Dermis microvascular lymphatic vessel endothelial cell (primary cell): ENCODE data around the gene FMNL2. TPM values are rescaled to one million over a fixed set of nuclear protein-coding genes. Genes with fewer than 3 reads are reported as not detected.

Source experiments
- DNase-seq, 2 donors: peaks; one replicate each; pipeline versions ENCODE4 v3.0.0 to v3.0.0-alpha.2; 2010; ENCODE audit warnings: low read depth in 2 of 2
- total RNA-seq: library from RNA; depleted of rRNA; stranded (reverse); fragments of >200 nt; gene quantifications from 2 replicates; pipeline ENCODE4 v1.2.1, GENCODE V29; 2014

Gene FMNL2
- total RNA-seq, 1 donor from 2014 or later = 29.0 TPM

DNA sequence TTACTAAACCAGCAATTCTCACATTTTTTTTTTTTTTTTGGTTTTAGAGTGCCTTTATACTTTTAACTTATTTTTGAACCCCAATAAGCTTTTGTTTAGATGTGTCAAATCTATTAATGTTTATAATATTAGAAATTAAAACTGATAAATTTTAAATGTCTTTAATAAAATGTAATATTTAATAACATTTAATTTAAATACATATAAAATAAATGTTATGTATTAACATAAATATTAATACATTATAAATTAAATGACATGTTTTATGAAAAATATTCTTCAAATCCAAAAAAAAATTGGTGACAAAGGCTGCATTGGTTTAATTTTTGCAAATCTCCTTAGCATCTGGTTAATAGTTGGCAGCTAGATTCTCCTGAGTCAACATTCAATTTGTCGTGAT lies 218.5 kb downstream of the FMNL2 start:
- DNase-seq = no peak

DNA sequence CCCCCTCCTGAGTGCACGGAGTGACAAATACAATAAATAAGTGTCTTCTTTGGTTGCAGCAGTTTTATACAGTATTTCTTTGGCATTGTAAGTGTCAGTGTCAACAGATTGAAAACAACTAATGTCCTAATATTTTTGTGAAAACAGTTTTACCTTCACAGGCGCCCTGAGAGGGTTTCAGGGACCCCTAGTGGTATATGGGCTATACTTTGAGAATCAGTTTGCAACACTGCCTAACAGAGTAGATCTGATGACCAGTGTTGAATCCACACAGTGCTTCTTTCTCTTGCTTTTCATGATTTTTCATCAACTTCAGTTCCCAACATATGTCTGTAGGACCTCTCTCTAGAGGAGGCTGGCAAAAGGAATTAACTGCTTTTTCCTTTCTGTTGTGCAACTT lies 220.1 kb downstream of the FMNL2 start:
- peak; percentile 26 to 46 for DNase-seq

DNA sequence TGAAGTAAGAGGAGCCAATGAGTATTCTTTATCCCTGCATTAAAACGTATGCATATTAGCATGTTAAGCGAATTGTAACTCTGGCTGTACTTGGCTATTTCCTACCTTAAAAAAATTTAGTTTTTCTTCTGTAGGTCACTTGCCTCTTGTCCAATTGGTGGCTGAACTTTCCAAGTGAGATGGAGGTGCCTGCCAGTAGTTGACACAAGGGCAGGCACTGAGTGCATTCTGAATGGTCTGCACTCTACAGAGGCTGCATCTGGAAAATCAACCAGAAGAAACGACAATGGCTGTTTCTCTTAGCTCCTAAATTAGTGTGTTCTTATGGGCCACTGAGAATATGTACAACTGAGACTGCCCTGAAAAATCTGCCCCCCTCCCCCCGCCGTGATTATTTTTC lies 221.5 kb downstream of the FMNL2 start:
- no peak for DNase-seq

DNA sequence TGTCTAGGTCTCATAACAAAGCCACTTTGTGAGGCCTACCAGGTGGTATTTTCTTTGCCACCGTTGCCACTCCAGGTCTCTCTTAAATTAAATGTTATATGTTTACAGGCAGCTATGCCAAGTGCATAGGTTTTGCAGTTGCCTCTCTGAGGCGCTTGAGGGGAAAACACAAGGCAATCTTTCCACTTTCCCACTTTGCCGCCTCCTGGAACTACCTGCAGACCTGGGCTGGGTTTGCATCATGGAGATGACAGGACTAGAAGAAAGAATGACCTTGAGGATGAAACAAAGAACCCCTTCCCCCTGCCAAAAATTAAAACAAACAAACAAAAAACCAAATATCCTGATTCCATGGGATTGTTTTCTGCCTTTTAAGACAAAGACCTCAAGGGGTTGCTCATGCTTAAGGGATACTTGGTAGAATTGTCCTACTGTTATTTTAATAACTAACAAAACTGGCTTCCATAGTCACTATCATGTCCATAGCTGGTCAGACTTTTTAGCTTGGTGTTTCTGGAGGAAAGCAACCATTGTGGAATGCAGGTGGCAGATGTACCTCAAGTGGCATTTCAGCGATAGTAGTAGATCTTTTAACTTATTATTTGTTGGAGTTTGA lies 222.4 kb downstream of the FMNL2 start:
- DNase-seq = no peak

DNA sequence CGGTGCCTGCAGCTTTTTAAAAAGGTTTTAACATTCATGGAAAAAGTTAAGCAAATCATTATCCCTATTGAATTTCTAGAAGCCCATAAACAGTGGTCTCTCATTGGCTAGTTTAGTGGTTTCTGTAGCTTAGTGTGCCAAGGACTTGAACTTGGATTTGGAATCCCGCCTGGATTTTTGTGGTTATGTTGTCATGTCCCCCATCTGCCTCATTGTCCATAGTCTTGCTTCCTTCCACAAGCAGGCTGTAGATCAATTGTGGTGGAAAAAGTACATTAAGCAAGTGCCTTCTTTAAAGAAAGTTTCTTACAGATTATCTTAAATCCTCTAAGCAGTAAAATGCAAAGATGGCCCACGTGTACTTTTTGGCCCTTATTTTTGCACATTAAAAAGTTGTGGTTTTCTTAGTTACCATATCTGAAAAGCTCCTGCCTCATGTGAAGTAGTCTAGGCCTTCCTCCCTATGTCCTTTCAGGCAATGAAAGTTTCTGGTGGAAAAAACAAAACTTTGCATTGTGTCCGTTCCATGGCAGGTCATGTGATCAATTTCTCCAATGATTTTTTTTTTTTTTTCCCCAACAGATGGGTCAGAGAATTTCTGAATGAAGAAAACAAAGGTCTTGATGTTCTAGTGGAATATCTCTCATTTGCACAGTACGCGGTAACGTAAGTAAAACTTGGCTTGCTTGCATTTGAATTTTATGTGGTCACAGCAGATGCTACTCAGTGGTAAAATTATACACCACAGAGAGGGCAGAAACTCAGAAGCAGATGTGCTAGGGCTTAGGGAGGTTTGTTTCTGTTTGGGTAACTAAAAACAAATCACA lies 223.4 kb downstream of the FMNL2 start:
- no peak for DNase-seq

DNA sequence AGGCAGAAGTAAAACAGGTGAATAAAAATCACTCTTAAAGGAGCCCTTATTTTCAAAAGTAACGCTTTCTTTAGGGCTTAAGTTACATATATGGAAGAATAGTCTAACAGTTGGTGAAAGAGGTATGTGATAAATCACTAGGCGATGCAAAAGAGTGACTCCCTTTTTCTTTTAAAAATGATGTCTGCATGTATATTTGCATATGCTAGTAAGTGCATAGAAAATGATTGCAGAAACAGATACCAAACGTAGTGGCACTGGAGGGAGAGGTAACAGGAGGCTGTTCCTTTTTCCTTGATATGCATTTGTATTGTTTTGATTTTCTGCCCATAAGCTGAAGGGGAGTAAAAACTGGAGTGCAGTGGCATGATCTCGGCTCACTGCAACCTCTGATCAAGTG lies 224.0 kb downstream of the FMNL2 start:
- no peak for DNase-seq

DNA sequence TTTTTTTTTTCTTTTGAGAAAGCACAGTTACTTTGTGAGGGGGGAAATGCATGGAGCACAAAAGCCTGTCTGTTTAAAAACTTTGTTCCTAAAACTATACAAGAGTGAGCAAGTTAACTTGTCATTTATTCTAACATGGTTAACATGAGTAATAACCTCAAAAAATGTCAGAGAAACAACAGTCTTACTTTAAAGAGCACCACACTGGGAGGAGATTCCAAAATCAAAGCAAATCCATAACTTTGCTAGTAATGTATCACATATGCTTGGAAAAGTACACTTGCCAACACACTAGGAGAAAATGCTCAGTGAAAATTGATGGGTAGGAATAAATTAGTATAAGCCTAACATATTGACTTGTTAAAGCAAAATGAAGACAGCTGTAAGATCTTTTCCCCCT lies 225.2 kb downstream of the FMNL2 start:
- no peak for DNase-seq

DNA sequence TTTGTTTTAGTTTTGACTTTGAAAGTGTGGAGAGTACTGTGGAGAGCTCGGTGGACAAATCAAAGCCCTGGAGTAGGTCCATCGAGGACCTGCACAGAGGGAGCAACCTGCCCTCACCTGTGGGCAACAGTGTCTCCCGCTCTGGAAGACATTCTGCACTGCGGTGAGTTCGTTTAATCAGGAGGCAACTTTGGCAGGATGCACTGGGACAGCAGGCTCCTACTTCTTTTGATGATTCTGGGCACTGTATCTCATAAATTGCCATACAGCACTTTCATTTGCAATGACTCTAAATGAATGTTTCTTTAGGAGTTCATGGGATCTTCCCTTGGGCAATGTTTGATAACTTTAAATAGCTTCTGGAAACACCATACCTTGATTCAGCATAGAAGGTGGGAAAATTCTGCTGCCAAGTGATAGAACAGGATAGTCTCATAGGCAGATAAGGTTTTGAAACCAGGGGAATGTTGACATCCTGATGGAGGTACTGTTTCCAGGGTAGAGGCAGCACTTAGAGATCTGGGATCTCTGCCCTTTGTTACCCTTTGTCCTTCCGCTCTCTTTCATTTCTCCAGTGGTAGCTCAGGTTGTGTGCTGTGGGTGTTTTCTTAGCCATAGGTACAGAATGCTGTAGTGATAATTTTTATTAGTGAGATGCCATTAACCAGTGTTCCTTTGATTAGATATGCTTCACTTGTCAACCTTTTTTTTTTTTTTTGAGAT lies 226.1 kb downstream of the FMNL2 start:
- DNase-seq = no peak

DNA sequence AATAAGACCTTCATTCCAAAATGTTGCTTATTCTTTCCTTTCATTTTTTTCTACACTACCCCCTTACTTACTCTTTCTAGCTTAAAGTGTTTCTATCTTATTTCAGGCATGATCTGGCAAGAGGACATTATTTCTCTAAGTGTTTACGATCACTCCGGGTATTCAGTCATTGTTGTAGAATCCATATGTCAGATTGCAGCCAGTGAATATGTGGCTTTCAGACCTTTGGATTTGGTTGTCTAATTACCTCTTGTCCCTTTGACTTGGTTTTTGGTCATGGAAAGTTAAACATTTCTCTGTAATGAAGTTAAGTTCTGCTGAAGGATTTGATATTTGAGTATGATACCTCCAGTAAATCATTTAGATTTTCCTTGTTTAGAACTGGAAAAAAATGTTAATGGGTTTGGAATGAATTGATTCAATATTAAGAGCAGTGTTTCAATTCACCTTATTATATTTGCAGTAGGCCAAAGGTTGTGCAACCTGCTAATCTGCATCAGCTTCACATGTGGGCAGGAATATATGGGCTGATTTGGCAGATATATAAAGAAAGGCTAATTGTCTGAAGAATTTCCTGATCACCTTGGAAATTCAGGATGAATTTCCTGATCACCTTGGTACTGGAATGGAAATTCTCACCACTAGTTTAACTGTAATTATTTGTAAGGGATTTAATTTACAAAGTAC lies 227.4 kb downstream of the FMNL2 start:
- DNase-seq = no peak

DNA sequence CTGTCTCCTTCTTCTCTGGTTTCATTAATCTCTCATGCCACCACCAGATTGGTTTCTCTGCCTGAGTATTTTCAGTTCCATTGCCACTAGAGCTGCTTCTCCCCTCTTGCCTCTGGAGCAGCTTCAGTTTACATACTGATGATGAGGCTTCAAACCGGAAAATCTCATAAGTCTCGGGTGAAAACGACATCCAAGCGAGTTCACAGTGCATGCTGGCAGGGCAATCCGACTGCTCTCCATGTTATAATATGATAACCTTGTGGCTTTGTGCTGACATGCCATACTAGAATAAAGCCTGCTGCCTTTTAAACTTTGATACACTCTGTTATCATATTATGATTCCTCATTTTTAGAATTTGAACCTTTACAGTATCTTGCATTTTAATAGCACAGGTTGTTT lies 228.8 kb downstream of the FMNL2 start:
- no peak for DNase-seq

DNA sequence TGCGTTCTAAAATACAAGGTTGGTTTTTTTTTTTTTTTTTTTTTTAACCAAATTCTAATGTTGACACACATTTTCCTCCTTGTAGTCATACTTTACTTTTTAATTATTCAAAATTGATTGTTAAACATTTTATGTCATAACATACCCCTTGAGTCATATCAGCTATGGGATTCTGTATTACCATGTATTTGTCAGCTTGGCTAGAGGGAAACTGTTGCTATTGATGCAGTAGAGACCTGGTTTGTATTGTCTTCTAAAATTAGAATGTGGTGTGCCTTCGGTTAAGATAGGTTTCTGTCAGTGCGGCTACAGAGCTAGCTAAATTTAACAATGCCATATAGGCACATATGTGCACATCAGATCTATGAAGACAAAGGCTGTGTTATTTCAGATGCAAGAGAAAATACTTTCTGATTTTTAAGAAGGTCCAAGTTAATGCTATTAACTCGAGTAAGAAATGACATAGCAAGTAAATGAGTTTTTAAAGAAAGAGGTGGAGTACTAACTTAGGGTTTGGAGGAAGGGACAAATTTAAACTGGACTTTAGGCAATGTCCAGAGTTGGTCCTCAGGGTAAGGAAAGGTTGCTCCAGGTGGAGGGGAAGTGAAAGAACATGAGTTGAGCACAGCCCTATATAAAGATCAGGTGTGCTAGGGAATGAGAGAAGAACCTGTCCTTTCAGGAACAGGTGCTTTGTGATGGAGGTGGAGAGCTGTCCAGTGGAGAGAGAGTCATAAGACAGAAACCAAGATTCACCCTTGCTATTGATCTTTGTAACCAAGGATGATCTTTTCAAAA lies 230.0 kb downstream of the FMNL2 start:
- no peak for DNase-seq

DNA sequence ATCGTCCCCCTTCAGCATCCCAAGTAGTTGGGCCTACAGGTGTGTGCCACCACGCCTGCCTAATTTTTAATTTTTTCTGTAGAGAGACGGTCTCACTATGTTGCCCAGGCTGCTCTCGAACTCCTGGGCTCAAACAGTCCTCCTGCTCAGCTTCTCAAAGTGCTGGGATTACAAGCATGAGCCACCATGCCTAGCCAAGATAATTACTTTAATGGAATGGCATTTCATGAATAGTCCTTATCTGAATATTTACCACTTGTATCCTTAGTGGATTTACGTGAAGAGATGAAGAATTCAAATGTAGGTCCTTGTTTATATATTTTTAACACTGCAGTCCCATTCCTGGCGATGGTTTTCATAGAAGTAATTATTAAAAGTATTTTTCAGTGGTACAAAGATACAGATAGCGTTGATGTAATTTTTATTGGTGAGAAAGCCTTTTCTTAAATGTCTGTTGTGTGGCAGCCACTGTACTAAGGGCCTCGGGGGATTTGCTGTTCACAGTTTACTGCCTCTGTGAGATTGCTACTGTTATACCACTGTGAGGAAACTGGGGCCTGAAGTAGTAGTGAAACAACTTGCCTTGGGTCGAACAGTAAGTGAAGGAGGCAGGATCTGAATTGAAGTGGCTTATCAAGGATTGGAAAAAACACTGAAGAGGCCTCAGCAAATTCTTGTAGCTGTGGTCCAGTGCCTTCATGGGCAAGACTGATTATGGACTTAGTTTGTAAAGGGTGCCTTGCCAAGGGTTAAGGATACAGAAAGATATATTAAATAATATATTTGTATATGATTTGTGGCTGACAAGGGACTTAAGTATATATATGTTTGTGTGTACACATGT lies 231.1 kb downstream of the FMNL2 start:
- no peak for DNase-seq

DNA sequence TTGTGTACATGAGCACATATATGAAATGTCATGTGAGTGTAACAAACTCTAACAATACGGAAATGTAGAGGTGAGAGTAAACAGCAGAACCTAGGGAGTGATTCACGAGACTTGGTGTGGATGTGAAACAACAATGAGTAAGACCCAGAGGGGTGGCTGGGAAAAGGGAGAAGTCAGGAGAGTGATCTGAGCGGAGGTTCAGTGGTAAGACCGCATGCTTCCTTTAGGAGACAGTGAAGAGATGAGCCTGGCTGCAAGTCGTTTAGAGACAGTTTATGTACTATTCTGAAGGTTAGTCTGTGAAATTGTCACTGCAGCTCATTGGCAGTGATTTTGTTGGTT lies 231.7 kb downstream of the FMNL2 start:
- DNase-seq = no peak

DNA sequence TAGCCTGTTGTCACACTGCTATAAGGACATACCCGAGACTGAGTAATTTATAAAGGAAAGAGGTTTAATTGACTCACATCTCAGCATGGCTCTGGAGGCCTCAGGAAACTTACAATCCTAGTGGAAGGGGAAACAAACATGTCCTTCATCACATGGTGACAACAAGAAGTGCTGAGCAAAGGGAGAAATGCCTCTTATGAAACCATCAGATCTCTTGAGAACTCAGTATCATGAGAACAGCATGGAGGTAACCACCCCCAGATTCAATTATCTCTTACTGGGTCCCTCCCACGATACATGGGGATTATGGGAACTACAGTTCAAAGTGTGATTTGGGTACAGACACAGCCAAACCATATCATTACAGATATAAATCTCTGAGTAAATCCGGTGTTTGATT lies 233.6 kb downstream of the FMNL2 start:
- DNase-seq = no peak

DNA sequence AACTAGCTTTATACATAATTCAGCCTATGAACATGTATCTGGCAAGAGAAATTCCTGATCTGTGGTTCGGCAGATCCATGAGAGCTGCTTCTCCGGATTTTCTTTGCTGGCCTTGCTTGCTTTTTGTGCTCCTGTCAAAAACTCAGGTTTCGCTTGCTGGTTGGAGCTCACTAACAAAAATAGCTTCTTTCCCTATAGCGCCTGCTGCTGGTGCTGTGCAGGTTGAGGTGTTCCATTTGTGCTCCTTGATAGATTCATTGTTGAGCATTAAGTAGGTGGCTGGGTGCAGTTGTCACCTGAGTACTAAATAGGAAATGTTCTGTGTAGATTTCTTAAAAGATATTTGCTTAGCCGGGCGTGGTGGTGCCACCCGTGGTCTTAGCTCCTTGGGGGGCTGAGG lies 234.2 kb downstream of the FMNL2 start:
- DNase-seq = no peak

DNA sequence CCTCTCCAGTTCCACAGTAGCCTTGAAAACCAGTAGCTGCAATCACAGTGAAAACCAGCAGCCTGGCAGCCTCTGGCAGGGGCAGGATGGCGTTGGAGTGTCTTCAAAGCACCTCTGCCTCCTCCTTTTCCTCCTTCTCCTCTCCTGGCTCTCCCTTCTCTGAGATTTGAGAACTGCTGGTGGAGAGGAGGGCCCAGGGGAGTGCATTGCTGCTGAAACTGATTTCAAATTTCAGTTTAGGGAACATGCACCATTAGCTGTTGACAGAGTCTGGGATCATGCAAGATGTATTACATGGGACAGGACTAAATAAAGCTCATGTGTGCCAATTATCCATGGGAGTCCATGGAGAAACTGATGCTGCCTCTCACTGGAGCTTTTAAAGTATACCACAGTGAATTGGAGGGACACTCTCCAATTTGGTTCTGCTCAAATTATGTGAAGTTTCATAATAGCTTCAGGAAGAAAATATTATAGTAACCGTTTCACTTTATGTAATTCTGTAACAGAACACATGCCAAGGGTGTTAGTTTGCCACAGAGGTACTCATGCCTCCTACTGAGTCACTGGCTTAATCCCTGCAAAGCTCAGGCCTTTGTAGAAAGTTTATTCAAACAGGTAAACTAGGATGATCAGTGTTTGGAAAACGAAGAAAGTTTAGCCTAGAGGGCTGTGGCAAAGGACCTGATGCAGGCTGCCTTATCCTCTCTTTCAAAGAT lies 236.2 kb downstream of the FMNL2 start:
- no peak for DNase-seq

DNA sequence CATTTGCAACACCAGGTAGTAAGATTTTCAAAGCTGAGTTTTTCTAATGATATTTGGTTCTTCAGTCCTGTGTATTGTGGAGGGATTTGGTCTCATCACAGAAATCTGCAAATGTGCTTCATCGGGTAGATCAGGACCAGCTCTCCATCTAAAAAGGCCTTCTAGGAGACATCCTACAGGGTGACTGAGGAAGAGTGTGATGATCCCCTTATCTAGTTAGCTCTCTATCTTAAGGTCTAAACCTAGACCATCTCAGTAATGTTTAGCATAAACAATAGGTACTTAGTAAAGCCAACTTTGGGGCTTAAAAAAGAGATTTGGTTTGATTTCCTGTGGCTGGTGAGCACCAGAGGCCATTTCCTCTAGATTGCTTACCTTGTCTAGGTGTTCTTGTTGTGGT lies 237.1 kb downstream of the FMNL2 start:
- no peak for DNase-seq

DNA sequence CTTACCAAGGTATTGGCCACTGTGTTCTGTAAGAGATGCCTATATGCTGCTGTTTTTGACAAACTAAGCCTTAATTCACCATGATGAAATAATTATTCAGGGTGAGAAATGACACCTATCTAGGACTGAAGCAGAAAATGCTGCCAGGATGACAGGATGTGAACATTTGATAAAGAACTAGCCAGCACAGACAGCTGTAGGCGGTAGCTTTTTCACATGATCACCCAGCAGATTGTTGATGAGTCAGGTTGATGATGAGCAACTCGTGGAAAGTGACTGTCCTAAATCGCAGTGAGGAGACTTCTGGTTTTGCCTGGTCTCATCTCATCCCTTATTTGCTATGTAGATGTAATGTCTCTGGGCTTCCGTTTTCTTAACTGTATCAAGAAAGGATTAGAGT lies 238.2 kb downstream of the FMNL2 start:
- peak; percentile 63 to 70 for DNase-seq

DNA sequence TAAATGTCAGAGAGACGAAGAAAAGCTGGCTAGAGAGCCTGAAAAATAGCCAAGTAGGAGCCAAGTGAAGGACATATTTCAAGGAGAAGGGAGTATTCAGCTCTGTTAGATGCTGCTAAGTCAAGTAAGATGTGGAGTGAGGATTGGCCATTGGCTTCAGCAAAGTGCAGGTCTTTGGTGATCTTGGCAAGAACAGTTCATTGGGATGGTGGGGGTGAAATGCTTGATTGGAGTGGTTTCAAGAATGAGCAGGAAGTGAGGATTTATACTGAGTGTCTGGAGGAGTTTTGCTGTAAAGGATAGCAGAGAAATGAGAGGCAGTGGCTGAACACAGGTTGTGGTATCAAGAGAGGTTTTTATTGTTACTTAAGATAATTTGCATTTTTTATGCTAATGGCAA lies 242.6 kb downstream of the FMNL2 start:
- DNase-seq = peak in 1 of 2 donors; percentile 5

DNA sequence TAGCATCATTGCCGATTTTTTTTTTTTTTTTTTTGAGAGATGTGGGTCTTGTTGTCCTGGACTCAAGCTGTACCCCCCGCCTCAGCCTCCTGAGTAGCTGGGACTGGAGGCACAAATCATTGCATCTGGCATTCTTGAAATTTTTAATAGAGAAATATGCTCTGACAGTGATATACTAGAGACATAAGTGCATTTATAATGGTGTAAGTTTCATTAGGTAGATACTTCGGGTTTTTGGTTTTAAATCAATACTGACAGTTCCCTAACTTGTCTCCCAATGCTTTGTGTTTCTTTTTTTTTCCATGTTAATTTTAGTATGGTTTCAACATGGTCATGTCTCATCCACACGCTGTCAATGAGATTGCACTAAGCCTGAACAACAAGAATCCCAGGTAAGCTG lies 243.6 kb downstream of the FMNL2 start:
- no peak for DNase-seq
